HepG2 (cell line): ENCODE data around the gene CABLES2. TPM values are rescaled to one million over a fixed set of nuclear protein-coding genes. Genes with fewer than 3 reads are reported as not detected.

ENCODE experiments used
- AGO1 ChIP-seq: fragments of 200-400 bp; formaldehyde crosslinking; IDR thresholded peaks from 2 replicates; pipeline ENCODE4 v1.6.1; 2017; ENCODE audit warnings: mild to moderate bottlenecking, low read depth, low read length, moderate library complexity; ENCODE audit not compliant: poor library complexity, severe bottlenecking
- CENPX ChIP-seq: sonication (generic); formaldehyde crosslinking; IDR thresholded peaks from 2 replicates; pipeline ENCODE4 v1.9.0; 2021; ENCODE audit warnings: mild to moderate bottlenecking, missing genetic modification reagents, moderate library complexity
- ISX ChIP-seq: sonication (generic); formaldehyde crosslinking; conservative IDR thresholded peaks from 2 replicates; pipeline ENCODE4 v1.5.0; 2020; ENCODE audit warnings: missing genetic modification reagents
- PPARG ChIP-seq: conservative IDR thresholded peaks from 2 replicates; pipeline ENCODE4 v1.6.1; 2016; ENCODE audit warnings: missing biosample characterization, missing genetic modification reagents
- SIN3A ChIP-seq: IDR thresholded peaks from 2 replicates; pipeline ENCODE4 v1.6.1; 2011; ENCODE audit warnings: low read depth, mild to moderate bottlenecking, control low read depth, low read length, borderline replicate concordance
- SP4 ChIP-seq: sonication (generic); formaldehyde crosslinking; IDR thresholded peaks from 2 replicates; pipeline ENCODE4 v1.8.1; 2023; ENCODE audit warnings: mild to moderate bottlenecking, missing genetic modification reagents
- YY1 ChIP-seq: IDR thresholded peaks from 2 replicates; pipeline ENCODE4 v1.6.1; 2011; ENCODE audit warnings: low read length, low read depth, moderate library complexity, mild to moderate bottlenecking; ENCODE audit not compliant: insufficient read depth, insufficient replicate concordance
- ZNF256 ChIP-seq: sonication (generic); formaldehyde crosslinking; conservative IDR thresholded peaks from 2 replicates; pipeline ENCODE4 v1.4.0; 2020; ENCODE audit warnings: missing genetic modification reagents
- ZNF510 ChIP-seq: sonication (generic); formaldehyde crosslinking; IDR thresholded peaks from 2 replicates; pipeline ENCODE4 v1.4.0; 2020; ENCODE audit warnings: low read depth, mild to moderate bottlenecking, missing genetic modification reagents
- ZNF776 ChIP-seq: sonication (generic); formaldehyde crosslinking; IDR thresholded peaks from 2 replicates; pipeline ENCODE4 v1.4.0; 2020; ENCODE audit warnings: mild to moderate bottlenecking, missing genetic modification reagents
- ZNF792 ChIP-seq: IDR thresholded peaks from 2 replicates; pipeline ENCODE4 v1.6.1; 2016
- polyA plus RNA-seq, 8 experiments: library from polyadenylated mRNA; depleted of rRNA in 3 of 8; stranded (reverse) in 7 of 8; unstranded in 1 of 8; fragments of >200 nt; fragmentation: Illumina TruSeq in 4 of 8; extraction: Trizol in 4 of 8; gene quantifications; 2 replicates each; pipeline versions ENCODE4 v1.2.1 to v1.2.3, GENCODE V29; 2011 to 2016; ENCODE audit warnings: low read depth in 4 of 8, missing spikeins in 1 of 8, mixed read lengths in 1 of 8; ENCODE audit not compliant: insufficient read depth in 1 of 8
- total RNA-seq, 5 experiments: library from RNA; depleted of rRNA; stranded (reverse); fragments of >200 nt; fragmentation: Illumina TruSeq; extraction: Trizol; gene quantifications; 2 replicates each; pipeline ENCODE4 v1.2.3, GENCODE V29; 2016; ENCODE audit warnings: low read depth in 1 of 5
- TF ChIP-seq, protein P1 (sequence below): sonication (generic); formaldehyde crosslinking; IDR thresholded peaks from 2 replicates; pipeline ENCODE4 v1.5.1; 2020; ENCODE audit warnings: mild to moderate bottlenecking, missing genetic modification reagents
- TF ChIP-seq, protein P2 (sequence below): sonication (generic); formaldehyde crosslinking; IDR thresholded peaks from 2 replicates; pipeline ENCODE4 v1.5.1; 2020; ENCODE audit warnings: mild to moderate bottlenecking, moderate library complexity, missing genetic modification reagents
- TF ChIP-seq, protein P3 (sequence below), 2 experiments: sonication (generic) in 1 of 2; formaldehyde crosslinking in 1 of 2; IDR thresholded peaks; 2 replicates each; pipeline versions ENCODE4 v1.4.0 to v1.6.1; 2016 to 2020; ENCODE audit warnings: borderline replicate concordance in 1 of 2, low read depth in 1 of 2, mild to moderate bottlenecking in 1 of 2, missing genetic modification reagents in 1 of 2
- TF ChIP-seq, protein P4 (sequence below): sonication (generic); formaldehyde crosslinking; IDR thresholded peaks from 2 replicates; pipeline ENCODE4 v1.4.0; 2020; ENCODE audit warnings: missing genetic modification reagents, borderline replicate concordance

The CABLES2 gene
- total and polyA plus RNA-seq, 2 of the 13 experiments (the other 11 are each of a cell fraction or from before 2014, with no cell fraction given), result 5.2 to 9.7 TPM

DNA sequence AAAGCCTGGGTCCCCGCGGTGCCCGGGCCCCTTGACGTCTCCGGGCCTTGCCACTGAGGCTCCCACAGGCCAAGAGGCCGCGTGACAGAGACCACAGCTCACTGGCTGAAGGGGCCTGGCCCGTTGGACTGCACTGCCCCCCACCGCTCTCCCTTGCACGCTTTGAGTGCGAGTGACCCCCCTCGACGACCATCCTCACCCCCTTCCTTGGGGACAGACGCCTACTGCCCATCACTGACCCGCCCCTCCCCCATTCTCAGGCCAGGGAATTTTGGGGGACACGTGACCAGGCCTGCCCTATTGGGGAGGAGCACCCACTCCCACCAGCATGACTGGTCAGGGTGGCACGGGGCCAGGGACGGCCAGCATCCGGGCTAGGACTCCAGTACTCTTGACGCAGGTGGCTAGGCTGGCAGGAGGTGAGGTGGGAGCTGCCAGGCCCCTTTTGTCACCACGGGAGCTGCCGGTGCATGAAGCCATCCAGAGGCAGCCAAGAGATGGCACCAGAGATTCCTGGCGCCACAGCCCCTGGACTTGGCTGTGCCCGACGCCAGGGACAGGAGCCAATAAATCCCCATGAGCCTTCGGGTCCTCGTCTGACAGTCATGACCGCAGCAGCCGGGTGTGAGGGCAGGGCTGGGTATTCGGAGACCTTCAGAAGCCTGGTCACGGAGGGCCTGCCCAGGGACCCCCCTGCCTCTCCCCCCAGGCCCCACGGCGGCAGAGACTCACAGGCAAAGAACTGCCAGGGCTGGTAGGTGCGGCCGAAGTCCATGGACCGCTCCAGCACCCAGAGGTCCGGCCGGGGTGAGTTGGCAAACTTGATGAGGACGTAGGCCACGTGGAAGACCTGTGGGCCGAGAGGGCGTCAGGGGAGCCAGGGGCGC, 54.4 kb downstream of the CABLES2 start (continued):
- TF ChIP-seq ZNF510 (no peak), SP4 (no peak), ISX (CRISPR knock-in tag) (no peak), SIN3A (0 out of 2 replicates have a peak, but pooled peaks have one; percentile 9), ZNF776 (CRISPR knock-in tag) (0 out of 2 replicates have a peak, but pooled peaks have one; percentile 7), ZNF792 (CRISPR knock-in tag) (no peak), ZNF256 (CRISPR knock-in tag) (no peak), CENPX (no peak), PPARG (CRISPR knock-in tag) (no peak), YY1 (no peak), AGO1 (peak; percentile 37)
- TF ChIP-seq, protein P1, sequence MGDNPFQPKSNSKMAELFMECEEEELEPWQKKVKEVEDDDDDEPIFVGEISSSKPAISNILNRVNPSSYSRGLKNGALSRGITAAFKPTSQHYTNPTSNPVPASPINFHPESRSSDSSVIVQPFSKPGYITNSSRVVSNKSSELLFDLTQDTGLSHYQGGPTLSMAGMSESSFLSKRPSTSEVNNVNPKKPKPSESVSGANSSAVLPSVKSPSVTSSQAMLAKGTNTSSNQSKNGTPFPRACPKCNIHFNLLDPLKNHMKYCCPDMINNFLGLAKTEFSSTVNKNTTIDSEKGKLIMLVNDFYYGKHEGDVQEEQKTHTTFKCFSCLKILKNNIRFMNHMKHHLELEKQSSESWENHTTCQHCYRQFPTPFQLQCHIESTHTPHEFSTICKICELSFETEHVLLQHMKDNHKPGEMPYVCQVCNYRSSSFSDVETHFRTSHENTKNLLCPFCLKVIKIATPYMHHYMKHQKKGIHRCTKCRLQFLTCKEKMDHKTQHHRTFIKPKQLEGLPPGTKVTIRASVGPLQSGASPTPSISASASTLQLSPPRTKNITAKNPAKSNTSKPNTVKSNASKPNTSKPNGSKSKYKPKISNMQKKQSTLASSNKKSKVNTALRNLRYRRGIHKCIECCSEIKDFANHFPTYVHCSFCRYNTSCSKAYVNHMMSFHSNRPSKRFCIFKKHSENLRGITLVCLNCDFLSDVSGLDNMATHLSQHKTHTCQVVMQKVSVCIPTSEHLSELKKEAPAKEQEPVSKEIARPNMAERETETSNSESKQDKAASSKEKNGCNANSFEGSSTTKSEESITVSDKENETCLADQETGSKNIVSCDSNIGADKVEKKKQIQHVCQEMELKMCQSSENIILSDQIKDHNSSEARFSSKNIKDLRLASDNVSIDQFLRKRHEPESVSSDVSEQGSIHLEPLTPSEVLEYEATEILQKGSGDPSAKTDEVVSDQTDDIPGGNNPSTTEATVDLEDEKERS (CRISPR knock-in tag), result no peak
- TF ChIP-seq, protein P2, sequence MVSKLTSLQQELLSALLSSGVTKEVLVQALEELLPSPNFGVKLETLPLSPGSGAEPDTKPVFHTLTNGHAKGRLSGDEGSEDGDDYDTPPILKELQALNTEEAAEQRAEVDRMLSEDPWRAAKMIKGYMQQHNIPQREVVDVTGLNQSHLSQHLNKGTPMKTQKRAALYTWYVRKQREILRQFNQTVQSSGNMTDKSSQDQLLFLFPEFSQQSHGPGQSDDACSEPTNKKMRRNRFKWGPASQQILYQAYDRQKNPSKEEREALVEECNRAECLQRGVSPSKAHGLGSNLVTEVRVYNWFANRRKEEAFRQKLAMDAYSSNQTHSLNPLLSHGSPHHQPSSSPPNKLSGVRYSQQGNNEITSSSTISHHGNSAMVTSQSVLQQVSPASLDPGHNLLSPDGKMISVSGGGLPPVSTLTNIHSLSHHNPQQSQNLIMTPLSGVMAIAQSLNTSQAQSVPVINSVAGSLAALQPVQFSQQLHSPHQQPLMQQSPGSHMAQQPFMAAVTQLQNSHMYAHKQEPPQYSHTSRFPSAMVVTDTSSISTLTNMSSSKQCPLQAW (CRISPR knock-in tag), result no peak
- TF ChIP-seq, protein P3, sequence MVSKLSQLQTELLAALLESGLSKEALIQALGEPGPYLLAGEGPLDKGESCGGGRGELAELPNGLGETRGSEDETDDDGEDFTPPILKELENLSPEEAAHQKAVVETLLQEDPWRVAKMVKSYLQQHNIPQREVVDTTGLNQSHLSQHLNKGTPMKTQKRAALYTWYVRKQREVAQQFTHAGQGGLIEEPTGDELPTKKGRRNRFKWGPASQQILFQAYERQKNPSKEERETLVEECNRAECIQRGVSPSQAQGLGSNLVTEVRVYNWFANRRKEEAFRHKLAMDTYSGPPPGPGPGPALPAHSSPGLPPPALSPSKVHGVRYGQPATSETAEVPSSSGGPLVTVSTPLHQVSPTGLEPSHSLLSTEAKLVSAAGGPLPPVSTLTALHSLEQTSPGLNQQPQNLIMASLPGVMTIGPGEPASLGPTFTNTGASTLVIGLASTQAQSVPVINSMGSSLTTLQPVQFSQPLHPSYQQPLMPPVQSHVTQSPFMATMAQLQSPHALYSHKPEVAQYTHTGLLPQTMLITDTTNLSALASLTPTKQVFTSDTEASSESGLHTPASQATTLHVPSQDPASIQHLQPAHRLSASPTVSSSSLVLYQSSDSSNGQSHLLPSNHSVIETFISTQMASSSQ (IDR thresholded peaks at IDR 0.05; ENCODE audit: low read depth), result no peak
- TF ChIP-seq, protein P3 (CRISPR knock-in tag; IDR thresholded peaks at IDR 0.05; ENCODE audit: borderline replicate concordance), result no peak
- TF ChIP-seq, protein P4, sequence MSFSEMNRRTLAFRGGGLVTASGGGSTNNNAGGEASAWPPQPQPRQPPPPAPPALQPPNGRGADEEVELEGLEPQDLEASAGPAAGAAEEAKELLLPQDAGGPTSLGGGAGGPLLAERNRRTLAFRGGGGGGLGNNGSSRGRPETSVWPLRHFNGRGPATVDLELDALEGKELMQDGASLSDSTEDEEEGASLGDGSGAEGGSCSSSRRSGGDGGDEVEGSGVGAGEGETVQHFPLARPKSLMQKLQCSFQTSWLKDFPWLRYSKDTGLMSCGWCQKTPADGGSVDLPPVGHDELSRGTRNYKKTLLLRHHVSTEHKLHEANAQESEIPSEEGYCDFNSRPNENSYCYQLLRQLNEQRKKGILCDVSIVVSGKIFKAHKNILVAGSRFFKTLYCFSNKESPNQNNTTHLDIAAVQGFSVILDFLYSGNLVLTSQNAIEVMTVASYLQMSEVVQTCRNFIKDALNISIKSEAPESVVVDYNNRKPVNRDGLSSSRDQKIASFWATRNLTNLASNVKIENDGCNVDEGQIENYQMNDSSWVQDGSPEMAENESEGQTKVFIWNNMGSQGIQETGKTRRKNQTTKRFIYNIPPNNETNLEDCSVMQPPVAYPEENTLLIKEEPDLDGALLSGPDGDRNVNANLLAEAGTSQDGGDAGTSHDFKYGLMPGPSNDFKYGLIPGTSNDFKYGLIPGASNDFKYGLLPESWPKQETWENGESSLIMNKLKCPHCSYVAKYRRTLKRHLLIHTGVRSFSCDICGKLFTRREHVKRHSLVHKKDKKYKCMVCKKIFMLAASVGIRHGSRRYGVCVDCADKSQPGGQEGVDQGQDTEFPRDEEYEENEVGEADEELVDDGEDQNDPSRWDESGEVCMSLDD, result no peak
